AG04449 (cell line): ENCODE data around the gene SYNC.
A peak's percentile ranks its signal among the peaks of the same experiment; 100 is the strongest.

Experiments used
- CTCF ChIA-PET: fragments of 350-600 bp; formaldehyde crosslinking; extraction: SDS; loops from one replicate; lab custom pipeline; 2021; ENCODE audit warnings: antibody characterized with exemption; lab: Yijun Ruan, JAX
- POLR2A ChIA-PET: fragments of 400-600, 350-600 bp; formaldehyde crosslinking; extraction: SDS; loops from one replicate; lab custom pipeline; 2020; ENCODE audit warnings: antibody characterized with exemption, inconsistent platforms; lab: Yijun Ruan, JAX
- DNase-seq: peaks from one replicate; pipeline ENCODE4 v3.0.0-alpha.2; 2010; ENCODE audit warnings: low read depth, low spot score
- H3K4me3 ChIP-seq: 2 replicates; pipeline ENCODE4 v1.5.1; 2011; ENCODE audit warnings: low read depth, mild to moderate bottlenecking, control low read depth, low read length
- CTCF ChIP-seq: IDR thresholded peaks from one replicate; pipeline ENCODE4 v1.5.1; 2011; ENCODE audit warnings: mild to moderate bottlenecking, moderate library complexity, low read length, control low read depth, inconsistent platforms; ENCODE audit not compliant: insufficient read depth; ENCODE audit errors: missing control alignments

Gene SYNC

GRCh38 chr1:32665915-32666314, 36.7 kb downstream of the SYNC start:
- CTCF ChIA-PET: no interaction called here
- no peak for DNase-seq
- no peak overlapping the region for H3K4me3 ChIP-seq
- TF ChIP-seq CTCF: no peak
- POLR2A ChIA-PET: no interaction called here

- no peak for TF ChIP-seq CTCF
- POLR2A ChIA-PET: no interaction called here
- H3K4me3 ChIP-seq: no peak overlapping the region
- DNase-seq: no peak
- CTCF ChIA-PET: interaction anchor here (1.2 to 1.3 kb wide), 2 partner anchors 28 to 259 kb away, joined by 4 read pairs; no protein-coding TSS in a partner anchor
Observed at GRCh38 chr1:32659581-32659980, 43.0 kb downstream of the SYNC start.

- no peak for DNase-seq
- no peak for TF ChIP-seq CTCF
- POLR2A ChIA-PET: no interaction called here
- CTCF ChIA-PET: no interaction called here
- H3K4me3 ChIP-seq: peak overlapping the region; percentile 63
Observed at GRCh38 chr1:32652244-32652962, 50.2 kb downstream of the SYNC start.

- ChIA-PET POLR2A (interaction anchor here (0.8 to 1.4 kb wide), 8 partner anchors 12 to 257 kb away, joined by 3 to 10 read pairs (median 4); partner anchors contain the start of genes BSDC1 and SYNC), CTCF (interaction anchor here (0.8 to 1.0 kb wide), 3 partner anchors 9 to 131 kb away, joined by 3 to 4 read pairs (median 4); no protein-coding TSS in a partner anchor)
- no peak for TF ChIP-seq CTCF
- H3K4me3 ChIP-seq: peak overlapping the region; percentile 63
- DNase-seq: no peak
Observed at GRCh38 chr1:32651461-32652073, 51.0 kb downstream of the SYNC start.

- POLR2A ChIA-PET: interaction anchor here (0.8 to 1.4 kb wide), 9 partner anchors 11 to 257 kb away, joined by 3 to 10 read pairs (median 4); partner anchors contain the start of genes BSDC1 and SYNC
- TF ChIP-seq CTCF: no peak
- DNase-seq: peak; percentile 73
- peak within 1 kb of the TSS; percentile 76 for H3K4me3 ChIP-seq
- CTCF ChIA-PET: interaction anchor here (0.8 to 1.0 kb wide), 4 partner anchors 9 to 131 kb away, joined by 3 to 4 read pairs (median 4); no protein-coding TSS in a partner anchor
Observed at GRCh38 chr1:32650752-32651460, 51.7 kb downstream of the SYNC start, which contains the start of gene RBBP4. Gene RBBP4, plus strand, starts transcription at chr1:32651208. Its CDS starts 99 bp downstream, at chr1:32651307.
